IMR-90 (cell line): Measurements from ENCODE around the gene B4GALT1. TPM values are rescaled to one million over a fixed set of nuclear protein-coding genes. Genes with fewer than 3 reads are reported as not detected.
A peak's percentile ranks its signal among the peaks of the same experiment; 100 is the strongest.

Experiments used
- ATAC-seq: fragments of 200-7000 bp; cut with Tn5 transposase; 2 replicates; pipeline ENCODE4 v1.9.1; 2020; ENCODE audit warnings: low read depth, mild to moderate bottlenecking, moderate library complexity
- BruUV-seq: library from RNA; stranded (reverse); fragments of 400-500 nt; replicated peaks from 2 replicates; lab custom pipeline; 2021; lab: Mats Ljungman, UMichigan
- CTCF ChIA-PET: fragments of 300-600 bp; formaldehyde crosslinking; extraction: SDS; loops from one replicate; lab custom pipeline; 2021; ENCODE audit warnings: antibody characterized with exemption; lab: Yijun Ruan, JAX
- POLR2A ChIA-PET: fragments of 300-600 bp; sonication (Branson Sonifier 250); formaldehyde crosslinking; loops from one replicate; lab custom pipeline; 2022; ENCODE audit warnings: antibody characterized with exemption; ENCODE audit not compliant: unreplicated experiment; lab: Charles Lee
- DNase-seq: peaks from one replicate; pipeline ENCODE4 v3.0.0; 2013
- H2AFZ ChIP-seq: replicated peaks from 2 replicates; pipeline ENCODE3; 2013; ENCODE audit warnings: low read length, mild to moderate bottlenecking; ENCODE audit not compliant: poor library complexity
- H2AK5ac ChIP-seq: 2 replicates; pipeline ENCODE4 v1.6.1; 2013; ENCODE audit warnings: low read depth, low read length, inconsistent platforms
- H2AK9ac ChIP-seq: replicated peaks from 2 replicates; pipeline ENCODE3; 2013; ENCODE audit warnings: mild to moderate bottlenecking, low read depth, low read length, moderate library complexity; ENCODE audit not compliant: poor library complexity
- H2BK120ac ChIP-seq: 2 replicates; pipeline ENCODE4 v1.6.1; 2013; ENCODE audit warnings: low read depth, low read length, inconsistent platforms
- H2BK15ac ChIP-seq: 3 replicates; pipeline ENCODE4 v1.6.1; 2013; ENCODE audit warnings: low read depth, low read length, inconsistent platforms
- H2BK20ac ChIP-seq: 2 replicates; pipeline ENCODE4 v1.6.1; 2013; ENCODE audit warnings: low read depth, mild to moderate bottlenecking, inconsistent platforms, low read length, moderate library complexity
- H2BK5ac ChIP-seq: 2 replicates; pipeline ENCODE4 v1.6.1; 2013; ENCODE audit warnings: mild to moderate bottlenecking, low read depth, low read length, inconsistent platforms; ENCODE audit not compliant: poor library complexity, severe bottlenecking
- H3K14ac ChIP-seq: replicated peaks from 2 replicates; pipeline ENCODE4 v1.6.1; 2013; ENCODE audit warnings: low read depth, low read length, inconsistent platforms
- H3K18ac ChIP-seq: 2 replicates; pipeline ENCODE4 v1.6.1; 2013; ENCODE audit warnings: low read depth, low read length, control low read depth
- H3K23ac ChIP-seq: 2 replicates; pipeline ENCODE4 v1.6.1; 2013; ENCODE audit warnings: low read depth, low read length, inconsistent platforms
- H3K27ac ChIP-seq: 2 replicates; pipeline ENCODE4 v1.5.1; 2013; ENCODE audit warnings: mild to moderate bottlenecking, control low read depth, low read length; ENCODE audit not compliant: insufficient read depth
- H3K27me3 ChIP-seq: 2 replicates; pipeline ENCODE4 v1.6.1; 2013; ENCODE audit warnings: low read length; ENCODE audit not compliant: control insufficient read depth, insufficient read depth
- H3K36me3 ChIP-seq: 2 replicates; pipeline ENCODE4 v1.6.1; 2013; ENCODE audit warnings: low read length, mixed read lengths; ENCODE audit not compliant: control insufficient read depth, insufficient read depth
- H3K4ac ChIP-seq: 2 replicates; pipeline ENCODE4 v1.6.1; 2013; ENCODE audit warnings: low read depth, low read length, inconsistent platforms
- H3K4me1 ChIP-seq: 2 replicates; pipeline ENCODE4 v1.6.1; 2013; ENCODE audit warnings: low read length, mixed read lengths; ENCODE audit not compliant: control insufficient read depth, insufficient read depth
- H3K4me2 ChIP-seq: 2 replicates; pipeline ENCODE4 v1.6.1; 2013; ENCODE audit warnings: low read depth, mild to moderate bottlenecking, control low read depth, low read length, moderate library complexity
- H3K4me3 ChIP-seq: 2 replicates; pipeline ENCODE4 v1.5.1; 2013; ENCODE audit warnings: low read depth, mild to moderate bottlenecking, control low read depth, low read length, moderate library complexity; ENCODE audit not compliant: insufficient read depth
- H3K56ac ChIP-seq: 2 replicates; pipeline ENCODE4 v1.6.1; 2013; ENCODE audit warnings: low read length, inconsistent platforms; ENCODE audit not compliant: insufficient read depth; ENCODE audit errors: extremely low read depth
- H3K79me1 ChIP-seq, 2 experiments: 2 replicates each; pipeline ENCODE4 v1.6.1; 2013; ENCODE audit warnings: low read length in 2 of 2, inconsistent platforms in 1 of 2, low read depth in 1 of 2
- H3K9ac ChIP-seq: 2 replicates; pipeline ENCODE4 v1.6.1; 2013; ENCODE audit warnings: low read depth, low read length, control low read depth
- H3K9me1 ChIP-seq: 2 replicates; pipeline ENCODE4 v1.6.1; 2013; ENCODE audit warnings: low read length, inconsistent platforms; ENCODE audit not compliant: insufficient read depth
- H3K9me3 ChIP-seq: 2 replicates; pipeline ENCODE4 v1.6.1; 2013; ENCODE audit warnings: low read length; ENCODE audit not compliant: control insufficient read depth, insufficient read depth
- H4K20me1 ChIP-seq: 2 replicates; pipeline ENCODE4 v1.6.1; 2013; ENCODE audit warnings: low read length, inconsistent platforms; ENCODE audit not compliant: insufficient read depth
- H4K5ac ChIP-seq: 2 replicates; pipeline ENCODE4 v1.6.1; 2013; ENCODE audit warnings: mild to moderate bottlenecking, low read depth, low read length, control low read depth
- H4K8ac ChIP-seq, 2 experiments: 2 replicates each; pipeline ENCODE4 v1.6.1; 2013; ENCODE audit warnings: low read depth in 2 of 2, low read length in 2 of 2, control low read depth in 1 of 2, inconsistent platforms in 1 of 2
- H4K91ac ChIP-seq: 2 replicates; pipeline ENCODE4 v1.6.1; 2013; ENCODE audit warnings: low read depth, low read length, inconsistent platforms; ENCODE audit not compliant: insufficient read depth
- BHLHE40 ChIP-seq: fragments of 150-350 bp; IDR thresholded peaks from 2 replicates; pipeline ENCODE4 v1.6.1; 2016; ENCODE audit warnings: mild to moderate bottlenecking, low read depth, low read length
- CEBPB ChIP-seq: IDR thresholded peaks from 2 replicates; pipeline ENCODE4 v1.6.1; 2012; ENCODE audit warnings: low read depth, low read length, improper control_type of control experiment
- CHD1 ChIP-seq: IDR thresholded peaks from 2 replicates; pipeline ENCODE4 v1.6.1; 2012; ENCODE audit warnings: low read depth, low read length, improper control_type of control experiment
- CTCF ChIP-seq: conservative IDR thresholded peaks from 2 replicates; pipeline ENCODE4 v1.5.1; 2012; ENCODE audit warnings: mild to moderate bottlenecking, low read depth, low read length, improper control_type of control experiment
- FOS ChIP-seq: fragments of 150-350 bp; IDR thresholded peaks from 2 replicates; pipeline ENCODE4 v1.6.1; 2016; ENCODE audit warnings: low read depth, low read length
- MAFK ChIP-seq: IDR thresholded peaks from 2 replicates; pipeline ENCODE4 v1.6.1; 2012; ENCODE audit warnings: low read depth, low read length, improper control_type of control experiment
- MAZ ChIP-seq: IDR thresholded peaks from 2 replicates; pipeline ENCODE4 v1.6.1; 2012; ENCODE audit warnings: low read depth, mild to moderate bottlenecking, low read length, improper control_type of control experiment, moderate library complexity, borderline replicate concordance
- MXI1 ChIP-seq: IDR thresholded peaks from 2 replicates; pipeline ENCODE4 v1.6.1; 2012; ENCODE audit warnings: low read depth, mild to moderate bottlenecking, low read length, moderate library complexity, borderline replicate concordance
- NFE2L2 ChIP-seq: fragments of 150-350 bp; IDR thresholded peaks from 2 replicates; pipeline ENCODE4 v1.6.1; 2016; ENCODE audit warnings: low read depth, mild to moderate bottlenecking, low read length
- POLR2A ChIP-seq: IDR thresholded peaks from 2 replicates; pipeline ENCODE4 v1.6.1; 2012; ENCODE audit warnings: mild to moderate bottlenecking, low read depth, low read length
- RAD21 ChIP-seq: IDR thresholded peaks from 2 replicates; pipeline ENCODE4 v1.6.1; 2012; ENCODE audit warnings: low read length, improper control_type of control experiment
- RCOR1 ChIP-seq: IDR thresholded peaks from 2 replicates; pipeline ENCODE4 v1.6.1; 2012; ENCODE audit warnings: mild to moderate bottlenecking, low read length, improper control_type of control experiment; ENCODE audit not compliant: insufficient replicate concordance
- RFX5 ChIP-seq: IDR thresholded peaks from 2 replicates; pipeline ENCODE4 v1.8.0; 2012; ENCODE audit warnings: low read depth, mild to moderate bottlenecking, low read length, moderate library complexity
- SMC3 ChIP-seq: fragments of 150-350 bp; IDR thresholded peaks from 2 replicates; pipeline ENCODE4 v1.6.1; 2016; ENCODE audit warnings: low read depth, mild to moderate bottlenecking, antibody characterized with exemption, low read length, moderate library complexity
- USF2 ChIP-seq: fragments of 150-350 bp; IDR thresholded peaks from 2 replicates; pipeline ENCODE4 v1.6.1; 2017; ENCODE audit warnings: mild to moderate bottlenecking, antibody characterized with exemption, low read length, low read depth
- WGBS, 2 experiments: methylation state at CpG; one replicate each; pipeline versions ENCODE4 v1.1.5 to v1.1.7; 2013; ENCODE audit warnings: missing lambda C conversion rate in 2 of 2; ENCODE audit not compliant: insufficient read length in 1 of 2; ENCODE audit errors: extremely low coverage in 2 of 2; 5-methylcytosine and 5-hydroxymethylcytosine counted together
- dilution Hi-C: fragments of 300-500 bp; cut with HindIII; formaldehyde crosslinking; loops from one replicate; pipeline ENCODE4 v1.14.3; 2018; ENCODE audit warnings: low sequenced_read_pairs; ENCODE audit not compliant: unreplicated experiment
- in situ Hi-C: fragments of 300-500 bp; cut with MboI; formaldehyde crosslinking; loops from 3 replicates; pipeline ENCODE4 v1.14.3; 2019; ENCODE audit warnings: low sequenced_read_pairs, inconsistent platforms, mixed read lengths
- intact Hi-C: fragments of 100-400 bp; cut with micrococcal nuclease; formaldehyde crosslinking; loops from 2 replicates; pipeline ENCODE4 v1.10.0; 2022
- polyA plus RNA-seq, 3 experiments: library from polyadenylated mRNA; depleted of rRNA; stranded (reverse); fragments of >200 nt; gene quantifications; 2 replicates each; pipeline ENCODE4 v1.2.3, GENCODE V29; 2012; ENCODE audit warnings: low replicate concordance in 1 of 3
- total RNA-seq: library from RNA; depleted of rRNA; stranded (reverse); fragments of >200 nt; gene quantifications from 2 replicates; pipeline ENCODE4 v1.2.3, GENCODE V29; 2012
- TF ChIP-seq, protein P1 (sequence below): fragments of 150-350 bp; IDR thresholded peaks from 2 replicates; pipeline ENCODE4 v1.6.1; 2016; ENCODE audit warnings: low read depth, mild to moderate bottlenecking, low read length, moderate library complexity, borderline replicate concordance

Gene B4GALT1
- total and polyA plus RNA-seq, 2 of the 4 experiments (the other 2 are of a cell fraction): 8.8 to 37.8 TPM

DNA sequence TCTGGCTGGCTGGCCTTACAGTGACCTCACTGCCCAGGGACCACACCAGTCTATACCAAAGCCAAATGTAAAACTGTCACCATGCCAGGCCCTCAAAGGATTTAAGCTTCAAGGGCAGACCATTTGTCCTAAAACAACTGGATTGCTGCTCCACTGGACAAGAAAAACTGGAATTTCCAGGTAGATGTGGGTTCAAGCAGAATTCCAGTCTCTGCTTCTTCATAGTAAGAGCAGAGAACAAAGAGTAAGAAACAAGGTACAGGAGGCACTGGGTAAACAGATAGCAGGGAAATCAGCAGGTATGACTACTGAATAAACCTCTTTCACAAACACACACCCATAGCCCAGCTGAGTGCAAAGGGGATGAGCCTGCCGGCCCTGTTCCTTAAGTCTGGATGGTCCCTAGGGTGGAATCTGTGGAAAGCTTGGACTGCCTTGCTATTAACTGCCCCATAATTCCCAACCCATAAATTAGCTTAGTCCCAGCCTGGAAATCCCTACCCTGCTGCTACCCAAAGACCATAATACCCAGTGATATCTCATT is 5.5 kb downstream of the B4GALT1 start:
- TF ChIP-seq MXI1: no peak
- no peak for TF ChIP-seq CEBPB
- TF ChIP-seq RCOR1: no peak
- TF ChIP-seq SMC3: no peak
- no peak for TF ChIP-seq NFE2L2
- no peak for TF ChIP-seq USF2
- TF ChIP-seq RFX5: no peak
- no peak for TF ChIP-seq MAFK
- TF ChIP-seq BHLHE40: no peak
- TF ChIP-seq POLR2A: no peak
- no peak for TF ChIP-seq FOS
- TF ChIP-seq MAZ: no peak
- TF ChIP-seq, protein P1, sequence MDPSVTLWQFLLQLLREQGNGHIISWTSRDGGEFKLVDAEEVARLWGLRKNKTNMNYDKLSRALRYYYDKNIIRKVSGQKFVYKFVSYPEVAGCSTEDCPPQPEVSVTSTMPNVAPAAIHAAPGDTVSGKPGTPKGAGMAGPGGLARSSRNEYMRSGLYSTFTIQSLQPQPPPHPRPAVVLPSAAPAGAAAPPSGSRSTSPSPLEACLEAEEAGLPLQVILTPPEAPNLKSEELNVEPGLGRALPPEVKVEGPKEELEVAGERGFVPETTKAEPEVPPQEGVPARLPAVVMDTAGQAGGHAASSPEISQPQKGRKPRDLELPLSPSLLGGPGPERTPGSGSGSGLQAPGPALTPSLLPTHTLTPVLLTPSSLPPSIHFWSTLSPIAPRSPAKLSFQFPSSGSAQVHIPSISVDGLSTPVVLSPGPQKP: no peak
- no peak for TF ChIP-seq CHD1
- TF ChIP-seq RAD21: no peak
- no peak for TF ChIP-seq CTCF
- Histone ChIP-seq H3K4ac (peak overlapping the region; percentile 94), H4K8ac (peak overlapping the region; percentile 80 to 87), H4K91ac (peak overlapping the region; percentile 96), H2BK5ac (peak overlapping the region; percentile 90), H3K56ac (peak overlapping the region; percentile 83), H3K4me2 (peak overlapping the region; percentile 66), H3K23ac (peak overlapping the region; percentile 93), H3K79me1 (peaks cover 11 to 86% of the 10 kb centered on the region in 2 experiments), H3K4me1 (peaks cover 57% of the 10 kb centered on the region), H2AK5ac (peak overlapping the region; percentile 92), H3K9me1 (peaks cover 39% of the 10 kb centered on the region), H2BK15ac (peak overlapping the region; percentile 87), H2AK9ac (peak overlapping the region; percentile 87), H4K5ac (peak overlapping the region; percentile 52), H3K36me3 (no peaks in the 10 kb centered on the region), H3K9ac (peak overlapping the region; percentile 41), H3K4me3 (no peak overlapping the region), H2AFZ (peak overlapping the region; percentile 14), H3K9me3 (no peaks in the 10 kb centered on the region), H2BK120ac (peak overlapping the region; percentile 94), H3K27ac (peak overlapping the region; percentile 87), H2BK20ac (peak overlapping the region; percentile 79), H3K18ac (peak overlapping the region; percentile 59), H4K20me1 (peaks cover 5% of the 10 kb centered on the region; the same call in 1 of the 2 replicates), H3K14ac (peak overlapping the region; percentile 55), H3K27me3 (no peaks in the 10 kb centered on the region)
- intact Hi-C loops: no loop called here
- POLR2A ChIA-PET: interaction anchor here (0.7 to 1.3 kb wide), 2 partner anchors 11 to 286 kb away, joined by 6 to 7 read pairs; partner anchors contain the start of gene AQP3
- dilution Hi-C loops: no loop called here
- ATAC-seq: no peak
- no CpG with 5 or more reads among the region's 1 CpG for WGBS, 2 experiments
- no TSS peak for BruUV-seq
- in situ Hi-C loops: no loop called here
- CTCF ChIA-PET: interaction anchor here (0.7 to 1.5 kb wide), 3 partner anchors 10 to 62 kb away, joined by 3 to 5 read pairs (median 3); no protein-coding TSS in a partner anchor
- DNase-seq: no peak
